NCI-H2227 (cell line): ENCODE results near the gene TMEM14C.
"Not testable (repeated sequence)": the region's sequence is repeated elsewhere in the genome, so short reads cannot be mapped to it uniquely, and the experiment has no call there.

Experiments used
- DNase-seq: peaks from one replicate; lab custom pipeline; 2025; ENCODE audit not compliant: unreplicated experiment; lab: John Stamatoyannopoulos, UW

The TMEM14C gene

GRCh38 chr6:10720960-10721849 is 1.7 kb upstream of the TMEM14C start:
- DNase-seq: peak; percentile 46

- DNase-seq: no peak
Measured at GRCh38 chr6:10721850-10722569, 860 bp upstream of the TMEM14C start.

GRCh38 chr6:10722570-10722819 is 375 bp upstream of the TMEM14C start:
- DNase-seq: no peak

GRCh38 chr6:10723567-10723881 is 654 bp downstream of the TMEM14C start:
- DNase-seq: no peak

GRCh38 chr6:10725044-10725443 is 2.2 kb downstream of the TMEM14C start:
- DNase-seq: no peak

- no peak for DNase-seq
Measured at GRCh38 chr6:10725716-10726115, 2.8 kb downstream of the TMEM14C start.

- DNase-seq: no peak
Measured at GRCh38 chr6:10730254-10730653, 7.4 kb downstream of the TMEM14C start.

- no peak for DNase-seq
Measured at GRCh38 chr6:10733151-10733715, 10.4 kb downstream of the TMEM14C start.

- DNase-seq: no peak
Measured at GRCh38 chr6:10733863-10734262, 11.0 kb downstream of the TMEM14C start.

- no peak for DNase-seq
Measured at GRCh38 chr6:10736731-10737130, 13.9 kb downstream of the TMEM14C start.

GRCh38 chr6:10740061-10740460 is 17.2 kb downstream of the TMEM14C start:
- no peak for DNase-seq

- not testable (repeated sequence) for DNase-seq
Measured at GRCh38 chr6:10741643-10742042, 18.8 kb downstream of the TMEM14C start.

GRCh38 chr6:10742251-10742650 is 19.4 kb downstream of the TMEM14C start:
- no peak for DNase-seq

- DNase-seq: no peak
Measured at GRCh38 chr6:10743515-10743914, 20.6 kb downstream of the TMEM14C start.

- no peak for DNase-seq
Measured at GRCh38 chr6:10745116-10745515, 22.2 kb downstream of the TMEM14C start.

GRCh38 chr6:10746915-10747250 is 24.0 kb downstream of the TMEM14C start:
- DNase-seq: no peak

GRCh38 chr6:10747251-10747972 is 24.5 kb downstream of the TMEM14C start, which contains the start of gene TMEM14B:
Gene TMEM14B (plus strand): TSS chr6:10747805. CDS start chr6:10749246, 1,441 bp downstream.
- DNase-seq: peak; percentile 99

GRCh38 chr6:10749734-10750133 is 26.9 kb downstream of the TMEM14C start:
- DNase-seq: no peak

- not testable (repeated sequence) for DNase-seq
Measured at GRCh38 chr6:10750568-10750967, 27.7 kb downstream of the TMEM14C start.

GRCh38 chr6:10751757-10752156 is 28.9 kb downstream of the TMEM14C start:
- not testable (repeated sequence) for DNase-seq

- no peak for DNase-seq
Measured at GRCh38 chr6:10756085-10756484, 33.2 kb downstream of the TMEM14C start.
